ENCODE results near the gene LARP6. TPM values are rescaled to one million over a fixed set of nuclear protein-coding genes. Genes with fewer than 3 reads are reported as not detected.

Gene LARP6
- total and polyA plus RNA-seq, 4 donors: 0.89 to 2.9 (median 1.5) TPM

DNA sequence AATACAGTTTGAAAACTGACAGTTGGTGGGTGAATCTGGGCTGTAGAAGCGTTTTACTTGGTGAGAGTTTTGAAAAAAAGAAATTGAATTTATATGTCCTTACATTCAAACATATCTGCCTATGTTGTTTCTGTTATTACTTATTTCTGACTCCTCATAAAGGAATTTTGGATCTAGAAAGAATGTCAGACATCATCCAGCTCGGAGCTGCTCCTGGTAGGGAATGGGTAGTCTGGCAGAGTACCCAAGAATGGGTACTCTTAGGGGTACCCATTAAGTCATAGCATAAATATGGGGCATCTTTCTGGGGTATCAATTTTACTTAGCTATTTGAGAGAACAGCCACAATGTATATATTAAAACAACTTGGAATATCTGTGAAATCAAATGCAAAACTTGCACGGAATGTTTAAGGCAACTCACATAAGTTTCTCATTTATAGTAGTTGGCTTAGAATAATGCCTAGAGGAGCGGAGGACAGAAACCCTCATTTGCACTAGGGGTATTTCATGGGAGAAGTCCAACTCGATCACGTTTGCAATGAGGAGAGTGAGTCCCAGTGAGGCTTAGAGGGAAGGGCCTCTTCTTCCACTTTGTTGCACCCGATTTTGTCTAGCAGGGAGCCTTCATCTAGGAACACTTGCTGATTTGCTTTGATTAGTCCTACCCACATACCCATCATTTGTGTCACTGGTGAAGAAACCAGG is 2.4 kb upstream of the LARP6 start:
- no peaks in the 10 kb centered on the region for H3K36me3 ChIP-seq (ENCODE audit: control insufficient read depth in 4 of 4, insufficient read depth in 3 of 4, low read depth in 1 of 4, low read length in 3 of 4)
- no peaks in the 10 kb centered on the region for H3K27me3 ChIP-seq (ENCODE audit: control insufficient read depth in 4 of 4, insufficient read depth in 4 of 4, low read length in 3 of 4)
- TF ChIP-seq, protein P1, sequence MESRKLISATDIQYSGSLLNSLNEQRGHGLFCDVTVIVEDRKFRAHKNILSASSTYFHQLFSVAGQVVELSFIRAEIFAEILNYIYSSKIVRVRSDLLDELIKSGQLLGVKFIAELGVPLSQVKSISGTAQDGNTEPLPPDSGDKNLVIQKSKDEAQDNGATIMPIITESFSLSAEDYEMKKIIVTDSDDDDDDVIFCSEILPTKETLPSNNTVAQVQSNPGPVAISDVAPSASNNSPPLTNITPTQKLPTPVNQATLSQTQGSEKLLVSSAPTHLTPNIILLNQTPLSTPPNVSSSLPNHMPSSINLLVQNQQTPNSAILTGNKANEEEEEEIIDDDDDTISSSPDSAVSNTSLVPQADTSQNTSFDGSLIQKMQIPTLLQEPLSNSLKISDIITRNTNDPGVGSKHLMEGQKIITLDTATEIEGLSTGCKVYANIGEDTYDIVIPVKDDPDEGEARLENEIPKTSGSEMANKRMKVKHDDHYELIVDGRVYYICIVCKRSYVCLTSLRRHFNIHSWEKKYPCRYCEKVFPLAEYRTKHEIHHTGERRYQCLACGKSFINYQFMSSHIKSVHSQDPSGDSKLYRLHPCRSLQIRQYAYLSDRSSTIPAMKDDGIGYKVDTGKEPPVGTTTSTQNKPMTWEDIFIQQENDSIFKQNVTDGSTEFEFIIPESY (IDR thresholded peaks at IDR 0.05): no peak
- TF ChIP-seq HNF4A (conservative IDR thresholded peaks at IDR 0.05): no peak
- TF ChIP-seq, protein P2, sequence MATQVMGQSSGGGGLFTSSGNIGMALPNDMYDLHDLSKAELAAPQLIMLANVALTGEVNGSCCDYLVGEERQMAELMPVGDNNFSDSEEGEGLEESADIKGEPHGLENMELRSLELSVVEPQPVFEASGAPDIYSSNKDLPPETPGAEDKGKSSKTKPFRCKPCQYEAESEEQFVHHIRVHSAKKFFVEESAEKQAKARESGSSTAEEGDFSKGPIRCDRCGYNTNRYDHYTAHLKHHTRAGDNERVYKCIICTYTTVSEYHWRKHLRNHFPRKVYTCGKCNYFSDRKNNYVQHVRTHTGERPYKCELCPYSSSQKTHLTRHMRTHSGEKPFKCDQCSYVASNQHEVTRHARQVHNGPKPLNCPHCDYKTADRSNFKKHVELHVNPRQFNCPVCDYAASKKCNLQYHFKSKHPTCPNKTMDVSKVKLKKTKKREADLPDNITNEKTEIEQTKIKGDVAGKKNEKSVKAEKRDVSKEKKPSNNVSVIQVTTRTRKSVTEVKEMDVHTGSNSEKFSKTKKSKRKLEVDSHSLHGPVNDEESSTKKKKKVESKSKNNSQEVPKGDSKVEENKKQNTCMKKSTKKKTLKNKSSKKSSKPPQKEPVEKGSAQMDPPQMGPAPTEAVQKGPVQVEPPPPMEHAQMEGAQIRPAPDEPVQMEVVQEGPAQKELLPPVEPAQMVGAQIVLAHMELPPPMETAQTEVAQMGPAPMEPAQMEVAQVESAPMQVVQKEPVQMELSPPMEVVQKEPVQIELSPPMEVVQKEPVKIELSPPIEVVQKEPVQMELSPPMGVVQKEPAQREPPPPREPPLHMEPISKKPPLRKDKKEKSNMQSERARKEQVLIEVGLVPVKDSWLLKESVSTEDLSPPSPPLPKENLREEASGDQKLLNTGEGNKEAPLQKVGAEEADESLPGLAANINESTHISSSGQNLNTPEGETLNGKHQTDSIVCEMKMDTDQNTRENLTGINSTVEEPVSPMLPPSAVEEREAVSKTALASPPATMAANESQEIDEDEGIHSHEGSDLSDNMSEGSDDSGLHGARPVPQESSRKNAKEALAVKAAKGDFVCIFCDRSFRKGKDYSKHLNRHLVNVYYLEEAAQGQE (IDR thresholded peaks at IDR 0.05): no peak
- TF ChIP-seq, protein P3, sequence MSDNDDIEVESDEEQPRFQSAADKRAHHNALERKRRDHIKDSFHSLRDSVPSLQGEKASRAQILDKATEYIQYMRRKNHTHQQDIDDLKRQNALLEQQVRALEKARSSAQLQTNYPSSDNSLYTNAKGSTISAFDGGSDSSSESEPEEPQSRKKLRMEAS (IDR thresholded peaks at IDR 0.05): no peak
- TF ChIP-seq YY1 (IDR thresholded peaks at IDR 0.05): no peak
- no peak for TF ChIP-seq EGR1 (IDR thresholded peaks at IDR 0.05; ENCODE audit: low read depth in 2 of 2)
- TF ChIP-seq JUND (IDR thresholded peaks at IDR 0.05): no peak
- TF ChIP-seq, protein P4, sequence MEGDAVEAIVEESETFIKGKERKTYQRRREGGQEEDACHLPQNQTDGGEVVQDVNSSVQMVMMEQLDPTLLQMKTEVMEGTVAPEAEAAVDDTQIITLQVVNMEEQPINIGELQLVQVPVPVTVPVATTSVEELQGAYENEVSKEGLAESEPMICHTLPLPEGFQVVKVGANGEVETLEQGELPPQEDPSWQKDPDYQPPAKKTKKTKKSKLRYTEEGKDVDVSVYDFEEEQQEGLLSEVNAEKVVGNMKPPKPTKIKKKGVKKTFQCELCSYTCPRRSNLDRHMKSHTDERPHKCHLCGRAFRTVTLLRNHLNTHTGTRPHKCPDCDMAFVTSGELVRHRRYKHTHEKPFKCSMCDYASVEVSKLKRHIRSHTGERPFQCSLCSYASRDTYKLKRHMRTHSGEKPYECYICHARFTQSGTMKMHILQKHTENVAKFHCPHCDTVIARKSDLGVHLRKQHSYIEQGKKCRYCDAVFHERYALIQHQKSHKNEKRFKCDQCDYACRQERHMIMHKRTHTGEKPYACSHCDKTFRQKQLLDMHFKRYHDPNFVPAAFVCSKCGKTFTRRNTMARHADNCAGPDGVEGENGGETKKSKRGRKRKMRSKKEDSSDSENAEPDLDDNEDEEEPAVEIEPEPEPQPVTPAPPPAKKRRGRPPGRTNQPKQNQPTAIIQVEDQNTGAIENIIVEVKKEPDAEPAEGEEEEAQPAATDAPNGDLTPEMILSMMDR (IDR thresholded peaks at IDR 0.05; ENCODE audit: low read depth, low read length, missing input control): no peak
- H3K4me3 ChIP-seq (ENCODE audit: low read depth in 1 of 3, low read length in 3 of 3): no peak overlapping the region
- DNase-seq (ENCODE audit: low spot score): no peak
- no peaks in the 10 kb centered on the region for H3K9me3 ChIP-seq (ENCODE audit: control insufficient read depth in 4 of 4, low read length in 3 of 4)
- WGBS: 78% methylated on average over 7 of the region's 7 CpGs
- H3K9ac ChIP-seq (ENCODE audit: low read depth in 1 of 2, low read length in 2 of 2): no peak overlapping the region
- peaks cover 3 to 10% (median 6%) of the 10 kb centered on the region in 4 donors for H3K4me1 ChIP-seq (ENCODE audit: control insufficient read depth in 4 of 4, insufficient read depth in 4 of 4, low read length in 3 of 4)
- peak overlapping the region in 1 of 2 donors; percentile 38 for H3K27ac ChIP-seq (ENCODE audit: low read depth in 1 of 2, low read length in 2 of 2)

DNA sequence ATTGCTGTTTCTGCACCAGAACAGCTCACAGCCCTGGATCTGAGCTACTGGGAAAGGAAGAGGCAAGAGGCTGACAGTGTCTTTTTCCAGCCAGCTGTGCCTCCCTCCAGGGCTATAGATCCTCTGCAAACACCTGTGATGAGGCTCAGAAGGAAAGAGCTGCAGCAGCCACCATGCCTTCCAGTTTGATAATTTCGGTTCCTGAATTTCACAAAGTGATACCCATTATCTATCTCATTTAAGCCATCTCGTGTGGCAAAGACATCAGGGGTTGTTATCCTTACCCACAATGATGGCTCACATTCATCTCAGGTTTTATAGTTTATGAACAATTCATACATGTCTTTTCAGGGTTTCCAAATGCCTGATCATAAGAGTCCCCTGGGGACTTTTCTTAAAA is 1.8 kb upstream of the LARP6 start:
- Histone ChIP-seq H3K36me3 (ENCODE audit: control insufficient read depth in 4 of 4, insufficient read depth in 3 of 4, low read depth in 1 of 4, low read length in 3 of 4) (no peaks in the 10 kb centered on the region), H3K9ac (ENCODE audit: low read depth in 1 of 2, low read length in 2 of 2) (no peak overlapping the region), H3K4me3 (ENCODE audit: low read depth in 1 of 3, low read length in 3 of 3) (no peak overlapping the region), H3K4me1 (ENCODE audit: control insufficient read depth in 4 of 4, insufficient read depth in 4 of 4, low read length in 3 of 4) (peaks cover 3 to 10% (median 6%) of the 10 kb centered on the region in 4 donors), H3K27ac (ENCODE audit: low read depth in 1 of 2, low read length in 2 of 2) (no peak overlapping the region), H3K27me3 (ENCODE audit: control insufficient read depth in 4 of 4, insufficient read depth in 4 of 4, low read length in 3 of 4) (no peaks in the 10 kb centered on the region), H3K9me3 (ENCODE audit: control insufficient read depth in 4 of 4, low read length in 3 of 4) (no peaks in the 10 kb centered on the region)
- DNase-seq (ENCODE audit: low spot score): no peak
- WGBS: 83% methylated on average over 2 of the region's 2 CpGs
- TF ChIP-seq NR2F2 (IDR thresholded peaks at IDR 0.05): no peak
- TF ChIP-seq, protein P1 (IDR thresholded peaks at IDR 0.05): no peak
- TF ChIP-seq JUND (IDR thresholded peaks at IDR 0.05): no peak
- TF ChIP-seq RAD21 (IDR thresholded peaks at IDR 0.05): no peak
- no peak for TF ChIP-seq SP1 (IDR thresholded peaks at IDR 0.05)
- TF ChIP-seq, protein P3 (IDR thresholded peaks at IDR 0.05): no peak
- no peak for TF ChIP-seq YY1 (IDR thresholded peaks at IDR 0.05)
- TF ChIP-seq, protein P5, sequence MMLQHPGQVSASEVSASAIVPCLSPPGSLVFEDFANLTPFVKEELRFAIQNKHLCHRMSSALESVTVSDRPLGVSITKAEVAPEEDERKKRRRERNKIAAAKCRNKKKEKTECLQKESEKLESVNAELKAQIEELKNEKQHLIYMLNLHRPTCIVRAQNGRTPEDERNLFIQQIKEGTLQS (IDR thresholded peaks at IDR 0.05): no peak
- no peak for TF ChIP-seq HNF4A (conservative IDR thresholded peaks at IDR 0.05)
- TF ChIP-seq, protein P2 (IDR thresholded peaks at IDR 0.05): no peak
- TF ChIP-seq RXRA (IDR thresholded peaks at IDR 0.05): no peak
- no peak for TF ChIP-seq HNF4G (IDR thresholded peaks at IDR 0.05)
- no peak for TF ChIP-seq FOXA2 (IDR thresholded peaks at IDR 0.05)
